ENCODE data around the gene TMEM114. TPM values are rescaled to one million over a fixed set of nuclear protein-coding genes. Genes with fewer than 3 reads are reported as not detected.

TMEM114 gene
- polyA plus RNA-seq, 2 of the 4 experiments (the other 2 are of a cell fraction): not detected

- Histone ChIP-seq H3K4me3 (no peak overlapping the region), H3K4me1 (no peaks in the 10 kb centered on the region), H3K4me2 (no peak overlapping the region), H3K27ac (no peak overlapping the region), H3K9me3 (no peaks in the 10 kb centered on the region)
- POLR2A ChIA-PET: no interaction called here
- DNase-seq (ENCODE audit: low read depth in 1 of 2, low spot score in 1 of 2) (no peak), ATAC-seq (no peak), FAIRE-seq (no peak)
- TF ChIP-seq POLR2A (IDR thresholded peaks at IDR 0.05; ENCODE audit: low read length) (no peak), HDAC2 (IDR thresholded peaks at IDR 0.05) (no peak), MAX (IDR thresholded peaks at IDR 0.05) (no peak), FOSB (CRISPR knock-in tag; IDR thresholded peaks at IDR 0.05) (no peak), USF2 (IDR thresholded peaks at IDR 0.05) (no peak), E2F6 (IDR thresholded peaks at IDR 0.05; ENCODE audit: borderline replicate concordance, low read depth) (no peak), MYC (IDR thresholded peaks at IDR 0.05; ENCODE audit: borderline replicate concordance, low read length) (no peak), RARB (CRISPR knock-in tag; IDR thresholded peaks at IDR 0.05) (no peak), BCL3 (IDR thresholded peaks at IDR 0.05) (no peak), SREBF2 (IDR thresholded peaks at IDR 0.05) (no peak), ATOH8 (CRISPR knock-in tag; IDR thresholded peaks at IDR 0.05; ENCODE audit: low read depth) (no peak), POLR2AphosphoS2 (conservative IDR thresholded peaks at IDR 0.05; ENCODE audit: low read length) (no peak), PBX3 (IDR thresholded peaks at IDR 0.05) (no peak), BHLHE40 (IDR thresholded peaks at IDR 0.05; ENCODE audit: low read depth, low read length) (no peak), SMC3 (IDR thresholded peaks at IDR 0.05) (no peak), NR3C1 (IDR thresholded peaks at IDR 0.05) (no peak), NFE2L2 (conservative IDR thresholded peaks at IDR 0.05; ENCODE audit: low read length) (no peak)
- CTCF ChIA-PET: interaction anchor here (2.1 kb wide), 1 partner anchor 45 kb away, joined by 7 read pairs; no protein-coding TSS in a partner anchor
- 28% methylated on average over 1 of the region's 1 CpG for WGBS (ENCODE audit: missing lambda C conversion rate)
Observed at GRCh38 chr16:8611886-8612600, 21.7 kb upstream of the TMEM114 start.

GRCh38 chr16:8611122-8611521, 20.8 kb upstream of the TMEM114 start:
- Histone ChIP-seq H3K27ac (no peak overlapping the region), H3K4me2 (no peak overlapping the region), H3K4me1 (no peaks in the 10 kb centered on the region), H3K9me3 (no peaks in the 10 kb centered on the region), H3K4me3 (no peak overlapping the region)
- WGBS (ENCODE audit: missing lambda C conversion rate): 18% methylated on average over 4 of the region's 4 CpGs
- FAIRE-seq: no peak
- CTCF ChIA-PET: no interaction called here
- ATAC-seq: no peak
- no peak for TF ChIP-seq CHD2 (IDR thresholded peaks at IDR 0.05; ENCODE audit: low read length, partially characterized antibody)
- TF ChIP-seq MAFK (IDR thresholded peaks at IDR 0.05; ENCODE audit: partially characterized antibody): no peak
- no peak for TF ChIP-seq RAD21 (conservative IDR thresholded peaks at IDR 0.05 in 1 of 2, IDR thresholded peaks at IDR 0.05 in 1 of 2)
- TF ChIP-seq HOXB13 (CRISPR knock-in tag; IDR thresholded peaks at IDR 0.05; ENCODE audit: low read depth): no peak
- TF ChIP-seq RNF2 (IDR thresholded peaks at IDR 0.05; ENCODE audit: borderline replicate concordance, low read depth): no peak
- POLR2A ChIA-PET: no interaction called here
- DNase-seq (ENCODE audit: low read depth in 1 of 2, low spot score in 1 of 2): no peak

Measured in A549 (cell line).